Chondrocyte (in vitro differentiated cells): ENCODE results near the gene SATB2. TPM values are rescaled to one million over a fixed set of nuclear protein-coding genes. Genes with fewer than 3 reads are reported as not detected.

ENCODE experiments used
- DNase-seq: peaks from one replicate; pipeline ENCODE4 v3.0.0; 2021; ENCODE audit warnings: mixed read lengths, low spot score
- H3K27ac Mint-ChIP-seq: one replicate; pipeline ENCODE4 v1.8.0; 2021; ENCODE audit warnings: mild to moderate bottlenecking, moderate library complexity, mixed read lengths; ENCODE audit not compliant: unreplicated experiment
- H3K27me3 Mint-ChIP-seq: 2 replicates; pipeline ENCODE4 v1.8.0; 2021; ENCODE audit warnings: low read depth, mixed read lengths
- H3K36me3 Mint-ChIP-seq: 2 replicates; pipeline ENCODE4 v1.8.0; 2021; ENCODE audit warnings: low read depth, mixed read lengths
- H3K4me1 Mint-ChIP-seq: 2 replicates; pipeline ENCODE4 v1.8.0; 2021; ENCODE audit warnings: low read depth, mild to moderate bottlenecking, mixed read lengths
- H3K4me3 Mint-ChIP-seq: one replicate; pipeline ENCODE4 v1.8.0; 2021; ENCODE audit warnings: mild to moderate bottlenecking, moderate library complexity, mixed read lengths; ENCODE audit not compliant: unreplicated experiment
- H3K9me3 Mint-ChIP-seq: 2 replicates; pipeline ENCODE4 v1.8.0; 2021; ENCODE audit warnings: low read depth, mixed read lengths
- CTCF ChIP-seq: fragments of 200-600 bp; sonication (generic); IDR thresholded peaks from 2 replicates; pipeline ENCODE4 v1.5.0; 2021; ENCODE audit warnings: antibody characterized with exemption, mild to moderate bottlenecking, moderate library complexity
- total RNA-seq: library from RNA; stranded (reverse); gene quantifications from 3 replicates; pipeline ENCODE4 v1.2.1, GENCODE V29; 2021

SATB2 gene
- total RNA-seq, 1 donor from 2014 or later, result 11.6 TPM

DNA sequence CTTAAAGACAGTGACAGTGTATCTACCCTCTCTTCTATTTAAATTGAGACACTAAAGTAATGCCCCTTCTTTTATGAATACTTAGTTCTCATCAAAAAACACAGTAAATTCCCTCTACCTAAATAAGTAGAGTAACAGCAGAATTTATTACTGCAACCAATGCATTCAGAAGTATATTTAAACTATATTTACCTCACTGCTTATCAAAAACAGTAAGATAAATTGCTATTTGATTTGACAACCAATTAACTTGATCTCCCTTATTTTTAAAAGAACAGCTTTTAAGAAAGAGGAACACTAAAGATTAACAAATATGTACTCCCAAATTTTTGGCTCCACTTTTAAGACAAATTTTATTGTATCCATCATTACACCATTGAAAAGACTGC lies 4.8 kb downstream of the SATB2 start:
- Mint-ChIP-seq H3K4me1 (peaks cover 14% of the 10 kb centered on the region), H3K27ac (no peak overlapping the region), H3K4me3 (no peak overlapping the region), H3K27me3 (no peaks in the 10 kb centered on the region), H3K36me3 (no peaks in the 10 kb centered on the region), H3K9me3 (no peaks in the 10 kb centered on the region)
- no peak for TF ChIP-seq CTCF
- no peak for DNase-seq

- Mint-ChIP-seq H3K36me3 (no peaks in the 10 kb centered on the region), H3K27me3 (no peaks in the 10 kb centered on the region), H3K9me3 (no peaks in the 10 kb centered on the region), H3K4me1 (peaks cover 14% of the 10 kb centered on the region), H3K27ac (no peak overlapping the region), H3K4me3 (no peak overlapping the region)
- no peak for DNase-seq
- no peak for TF ChIP-seq CTCF
Measured at GRCh38 chr2:199452260-199452990, 5.3 kb downstream of the SATB2 start.

GRCh38 chr2:199449956-199450355 lies 7.8 kb downstream of the SATB2 start:
- TF ChIP-seq CTCF, result no peak
- no peak for DNase-seq
- Mint-ChIP-seq H3K27me3 (no peaks in the 10 kb centered on the region), H3K36me3 (no peaks in the 10 kb centered on the region), H3K9me3 (no peaks in the 10 kb centered on the region), H3K4me3 (no peak overlapping the region), H3K4me1 (no peaks in the 10 kb centered on the region), H3K27ac (no peak overlapping the region)

DNA sequence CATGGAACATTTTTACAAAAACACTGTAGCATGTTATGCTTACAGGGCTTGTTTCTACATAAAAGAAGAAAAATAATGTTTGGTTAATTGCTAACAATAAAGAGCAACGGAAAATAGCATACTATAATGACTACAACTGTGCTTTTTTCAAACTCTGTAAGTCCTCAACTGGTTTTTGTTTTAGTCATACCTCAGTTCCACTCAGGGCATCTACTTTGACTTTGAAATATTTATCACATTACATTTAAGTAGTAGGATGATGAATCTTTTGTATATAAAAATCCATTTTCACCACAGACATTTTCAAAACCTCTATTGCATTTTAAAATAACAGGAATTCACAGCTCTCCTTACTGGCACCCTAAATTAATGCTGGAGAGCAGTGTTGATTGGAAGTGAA lies 8.3 kb downstream of the SATB2 start:
- Mint-ChIP-seq H3K9me3 (no peaks in the 10 kb centered on the region), H3K27me3 (no peaks in the 10 kb centered on the region), H3K36me3 (no peaks in the 10 kb centered on the region), H3K4me1 (peaks cover 1% of the 10 kb centered on the region), H3K27ac (no peak overlapping the region), H3K4me3 (no peak overlapping the region)
- TF ChIP-seq CTCF, result no peak
- no peak for DNase-seq

DNA sequence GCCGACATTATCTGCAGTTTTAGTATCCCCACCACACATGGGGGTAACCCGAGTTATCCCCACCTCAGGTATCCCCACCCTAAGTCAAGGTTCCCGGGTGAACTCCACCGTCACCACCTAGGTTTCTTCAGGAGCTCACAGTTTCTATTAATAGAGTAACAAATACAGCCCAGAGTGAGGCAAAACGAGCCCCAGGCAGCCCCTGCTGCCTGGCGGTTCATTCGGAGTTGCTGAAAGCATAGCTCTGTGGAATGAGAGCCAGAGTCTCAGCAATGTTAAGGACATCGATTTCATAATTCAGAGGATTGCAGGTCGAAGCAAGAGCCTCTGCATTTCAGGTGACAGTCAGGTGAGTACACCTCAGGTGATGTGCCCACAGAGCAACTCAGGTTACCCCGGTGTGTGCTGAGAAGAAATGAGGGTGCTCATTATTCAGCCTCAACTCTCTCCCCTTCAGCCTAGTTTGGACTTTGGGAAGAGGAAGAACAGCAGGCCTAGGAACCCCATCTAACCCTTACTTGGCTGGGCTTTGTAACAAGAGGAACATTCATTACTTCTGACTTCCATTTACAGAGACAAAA lies 10.7 kb downstream of the SATB2 start:
- H3K27me3 Mint-ChIP-seq, result no peaks in the 10 kb centered on the region
- H3K36me3 Mint-ChIP-seq, result no peaks in the 10 kb centered on the region

More for the DNA sequence above, 10.7 kb downstream of the SATB2 start:
- DNase-seq, result no peak
- Mint-ChIP-seq H3K4me3 (no peak overlapping the region), H3K9me3 (no peaks in the 10 kb centered on the region), H3K4me1 (peaks cover 11% of the 10 kb centered on the region), H3K27ac (no peak overlapping the region)
- TF ChIP-seq CTCF, result no peak
